Subcutaneous adipose tissue (tissue), 4 donors: ENCODE data around the gene PRIM1. TPM values are rescaled to one million over a fixed set of nuclear protein-coding genes. Genes with fewer than 3 reads are reported as not detected.

Experiments used
- CTCF ChIP-seq: fragments of 450-650 bp; IDR thresholded peaks from one replicate; pipeline ENCODE4 v1.5.1; 2016; ENCODE audit warnings: low read depth, mild to moderate bottlenecking, control low read depth, antibody characterized with exemption, moderate library complexity
- total RNA-seq, 4 donors: library from RNA; depleted of rRNA; stranded (reverse); fragments of >200 nt; gene quantifications; one replicate each; pipeline ENCODE4 v1.1.0, GENCODE V29; 2016

Gene PRIM1
- total RNA-seq, 4 donors from 2014 or later: 3.4 to 11.7 (median 8.2) TPM

GRCh38 chr12:56723352-56723751 is 28.8 kb downstream of the PRIM1 start:
- no peak for TF ChIP-seq CTCF

GRCh38 chr12:56722832-56723231 is 29.3 kb downstream of the PRIM1 start:
- no peak for TF ChIP-seq CTCF

- TF ChIP-seq CTCF: no peak
Observed at GRCh38 chr12:56721721-56722120, 30.4 kb downstream of the PRIM1 start.

GRCh38 chr12:56721216-56721615 is 30.9 kb downstream of the PRIM1 start:
- no peak for TF ChIP-seq CTCF

GRCh38 chr12:56720731-56721151 is 31.4 kb downstream of the PRIM1 start:
- no peak for TF ChIP-seq CTCF

- no peak for TF ChIP-seq CTCF
Observed at GRCh38 chr12:56719056-56719455, 33.1 kb downstream of the PRIM1 start.

- TF ChIP-seq CTCF: no peak
Observed at GRCh38 chr12:56718636-56719035, 33.5 kb downstream of the PRIM1 start.
